Measurements from ENCODE around the gene SLC17A5.
"Not testable (repeated sequence)": the region's sequence is repeated elsewhere in the genome, so short reads cannot be mapped to it uniquely, and the experiment has no call there.

Gene SLC17A5

DNA sequence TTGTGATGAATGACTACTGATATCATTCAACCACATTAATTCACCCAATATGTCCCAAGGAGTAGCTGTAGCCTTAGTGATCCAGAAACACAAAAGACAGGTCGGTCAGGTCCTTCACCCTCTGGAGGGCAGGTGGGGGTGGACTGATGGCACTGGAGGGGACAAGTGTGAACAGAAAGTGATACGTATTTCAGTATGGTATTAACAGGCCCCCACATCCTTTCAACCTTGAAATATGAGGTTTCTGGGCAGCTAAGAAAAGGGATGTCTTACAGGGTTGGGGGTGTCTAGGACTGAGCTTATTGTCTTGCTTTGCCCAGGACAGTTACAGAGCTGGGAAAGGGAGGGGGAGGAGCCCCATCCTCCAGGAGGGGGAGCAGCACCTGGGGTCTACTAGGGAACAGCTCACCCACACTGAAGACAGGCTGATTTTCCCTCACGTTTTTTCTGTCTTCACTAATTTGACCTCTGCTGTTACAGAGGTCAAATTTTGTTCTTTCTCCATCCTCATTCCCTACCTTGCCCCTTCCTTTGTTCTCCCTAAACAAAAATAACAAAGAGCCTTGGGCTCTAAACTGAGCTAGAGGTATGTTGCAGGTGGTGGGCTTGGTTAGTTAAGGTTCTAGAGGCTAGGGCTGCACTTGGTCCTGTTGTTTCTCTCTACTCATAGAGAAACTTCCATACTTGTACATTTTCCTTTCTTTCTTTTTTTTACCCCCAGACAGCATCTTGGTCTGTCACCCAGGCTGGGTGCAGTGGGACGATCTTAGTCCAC is 95.0 kb downstream of the SLC17A5 start:
- no peak overlapping the region for H3K4me2 ChIP-seq (ENCODE audit: insufficient read depth, low read length)

DNA sequence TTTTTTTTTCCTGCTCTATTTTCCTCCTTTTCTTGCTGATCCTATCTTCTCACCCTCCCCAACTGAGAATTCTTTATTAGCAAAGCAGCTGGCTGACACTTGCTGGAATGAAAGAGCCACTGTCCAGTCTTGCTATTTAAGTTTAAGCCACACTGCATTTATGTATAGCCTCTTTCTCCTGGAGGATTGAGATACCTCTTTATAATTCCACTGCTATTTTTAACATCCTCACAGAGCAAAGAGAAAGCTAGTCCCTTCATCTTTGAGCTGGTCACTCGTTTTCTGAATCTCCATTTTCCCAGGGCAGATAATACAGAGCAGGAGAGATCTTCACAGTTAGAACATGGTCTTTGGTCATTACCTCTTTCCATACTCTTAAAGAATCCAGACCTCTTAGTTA is 97.0 kb downstream of the SLC17A5 start:
- H3K27ac ChIP-seq (ENCODE audit: low read length): no peak overlapping the region
- H3K4me3 ChIP-seq (ENCODE audit: low read depth in 1 of 2, low read length in 2 of 2): no peak overlapping the region
- no peaks in the 10 kb centered on the region for H3K36me3 ChIP-seq (ENCODE audit: insufficient read depth, low read length)
- no peaks in the 10 kb centered on the region for H3K4me1 ChIP-seq (ENCODE audit: insufficient read depth, low read length)
- no peaks in the 10 kb centered on the region for H3K27me3 ChIP-seq (ENCODE audit: insufficient read depth, low read length, poor library complexity)
- H3K9ac ChIP-seq (ENCODE audit: low read depth, low read length): no peak overlapping the region
- DNase-seq: no peak
- H3K4me2 ChIP-seq (ENCODE audit: insufficient read depth, low read length): no peak overlapping the region
- H2AFZ ChIP-seq (ENCODE audit: low read depth, low read length): no peak overlapping the region
- TF ChIP-seq, protein P1, sequence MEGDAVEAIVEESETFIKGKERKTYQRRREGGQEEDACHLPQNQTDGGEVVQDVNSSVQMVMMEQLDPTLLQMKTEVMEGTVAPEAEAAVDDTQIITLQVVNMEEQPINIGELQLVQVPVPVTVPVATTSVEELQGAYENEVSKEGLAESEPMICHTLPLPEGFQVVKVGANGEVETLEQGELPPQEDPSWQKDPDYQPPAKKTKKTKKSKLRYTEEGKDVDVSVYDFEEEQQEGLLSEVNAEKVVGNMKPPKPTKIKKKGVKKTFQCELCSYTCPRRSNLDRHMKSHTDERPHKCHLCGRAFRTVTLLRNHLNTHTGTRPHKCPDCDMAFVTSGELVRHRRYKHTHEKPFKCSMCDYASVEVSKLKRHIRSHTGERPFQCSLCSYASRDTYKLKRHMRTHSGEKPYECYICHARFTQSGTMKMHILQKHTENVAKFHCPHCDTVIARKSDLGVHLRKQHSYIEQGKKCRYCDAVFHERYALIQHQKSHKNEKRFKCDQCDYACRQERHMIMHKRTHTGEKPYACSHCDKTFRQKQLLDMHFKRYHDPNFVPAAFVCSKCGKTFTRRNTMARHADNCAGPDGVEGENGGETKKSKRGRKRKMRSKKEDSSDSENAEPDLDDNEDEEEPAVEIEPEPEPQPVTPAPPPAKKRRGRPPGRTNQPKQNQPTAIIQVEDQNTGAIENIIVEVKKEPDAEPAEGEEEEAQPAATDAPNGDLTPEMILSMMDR (IDR thresholded peaks at IDR 0.05; ENCODE audit: borderline replicate concordance, extremely low read depth, low read length, poor library complexity, severe bottlenecking): no peak
- no peak for TF ChIP-seq EZH2 (IDR thresholded peaks at IDR 0.05; ENCODE audit: borderline replicate concordance, low read depth, low read length, severe bottlenecking)
- no peak for ATAC-seq (ENCODE audit: insufficient read depth, low read depth)
- no peaks in the 10 kb centered on the region for H3K79me2 ChIP-seq (ENCODE audit: insufficient read depth, low read length)
- H4K20me1 ChIP-seq (ENCODE audit: insufficient read depth, low read length): no peaks in the 10 kb centered on the region
- no peaks in the 10 kb centered on the region for H3K9me3 ChIP-seq (ENCODE audit: insufficient read depth, low read length, severe bottlenecking)

More for the DNA sequence above, 95.0 kb downstream of the SLC17A5 start:
- TF ChIP-seq EZH2 (IDR thresholded peaks at IDR 0.05; ENCODE audit: borderline replicate concordance, low read depth, low read length, severe bottlenecking): no peak
- TF ChIP-seq, protein P1 (IDR thresholded peaks at IDR 0.05; ENCODE audit: borderline replicate concordance, extremely low read depth, low read length, poor library complexity, severe bottlenecking): no peak
- Histone ChIP-seq H3K27me3 (ENCODE audit: insufficient read depth, low read length, poor library complexity) (no peaks in the 10 kb centered on the region), H2AFZ (ENCODE audit: low read depth, low read length) (no peak overlapping the region; the same call in 1 of the 2 replicates), H3K4me3 (ENCODE audit: low read depth in 1 of 2, low read length in 2 of 2) (no peak overlapping the region), H3K36me3 (ENCODE audit: insufficient read depth, low read length) (no peaks in the 10 kb centered on the region), H3K27ac (ENCODE audit: low read length) (no peak overlapping the region), H3K79me2 (ENCODE audit: insufficient read depth, low read length) (no peaks in the 10 kb centered on the region), H3K9ac (ENCODE audit: low read depth, low read length) (no peak overlapping the region), H4K20me1 (ENCODE audit: insufficient read depth, low read length) (no peaks in the 10 kb centered on the region), H3K9me3 (ENCODE audit: insufficient read depth, low read length, severe bottlenecking) (no peaks in the 10 kb centered on the region), H3K4me1 (ENCODE audit: insufficient read depth, low read length) (no peaks in the 10 kb centered on the region)
- DNase-seq (no peak), ATAC-seq (ENCODE audit: insufficient read depth, low read depth) (peak; percentile 45; the same call in 1 of the 3 replicates)

DNA sequence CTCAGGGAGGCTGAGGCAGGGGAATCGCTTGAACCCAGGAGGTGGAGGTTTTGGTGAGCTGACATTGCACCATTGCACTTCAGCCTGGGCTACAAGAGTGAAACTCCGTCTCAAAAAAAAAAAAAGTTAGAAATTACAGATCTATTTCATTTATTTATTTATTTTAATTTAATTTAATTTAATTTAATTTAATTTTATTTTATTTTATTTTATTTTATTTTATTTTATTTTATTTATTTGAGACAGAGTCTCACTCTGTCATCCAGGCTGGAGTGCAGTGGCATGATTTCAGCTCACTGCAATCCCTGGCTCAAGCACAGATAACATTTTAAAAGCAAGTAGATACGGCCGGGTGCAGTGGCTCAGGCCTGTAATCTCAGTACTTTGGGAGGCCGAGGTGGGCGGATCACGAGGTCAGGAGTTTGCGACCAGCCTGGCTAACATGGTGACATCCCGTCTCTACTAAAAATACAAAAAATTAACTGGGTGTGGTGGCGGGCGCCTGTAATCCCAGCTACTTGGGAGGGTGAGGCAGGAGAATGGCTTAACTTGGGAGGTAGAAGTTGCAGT is 98.3 kb downstream of the SLC17A5 start:
- H2AFZ ChIP-seq (ENCODE audit: low read depth, low read length); H3K4me1 ChIP-seq (ENCODE audit: insufficient read depth, low read length); H3K27ac ChIP-seq (ENCODE audit: low read length); H3K9me3 ChIP-seq (ENCODE audit: insufficient read depth, low read length, severe bottlenecking); H3K4me3 ChIP-seq (ENCODE audit: low read depth in 1 of 2, low read length in 2 of 2); H3K4me2 ChIP-seq (ENCODE audit: insufficient read depth, low read length); H3K27me3 ChIP-seq (ENCODE audit: insufficient read depth, low read length, poor library complexity); ATAC-seq (ENCODE audit: insufficient read depth, low read depth); H3K9ac ChIP-seq (ENCODE audit: low read depth, low read length); H4K20me1 ChIP-seq (ENCODE audit: insufficient read depth, low read length); H3K79me2 ChIP-seq (ENCODE audit: insufficient read depth, low read length); H3K36me3 ChIP-seq (ENCODE audit: insufficient read depth, low read length); DNase-seq: not testable (repeated sequence)

DNA sequence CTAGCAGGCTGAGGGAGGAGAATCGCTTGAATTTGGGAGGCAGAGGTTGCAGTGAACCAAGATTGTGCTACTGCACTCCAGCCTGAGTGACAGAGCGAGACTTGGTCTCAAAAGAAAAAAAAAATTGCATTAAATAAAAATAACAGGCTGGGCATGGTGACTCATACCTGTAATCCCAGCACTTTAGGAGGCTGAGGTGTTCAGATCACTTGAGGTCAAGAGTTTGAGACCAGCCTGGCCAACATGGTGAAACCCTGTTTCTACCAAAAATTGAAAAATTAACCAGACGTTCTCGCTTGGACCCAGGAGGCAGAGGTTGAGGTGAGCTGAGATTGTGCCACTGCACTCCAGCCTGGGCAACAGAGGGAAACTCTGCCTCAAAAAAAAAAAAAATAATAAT is 102.7 kb downstream of the SLC17A5 start:
- not testable (repeated sequence) for ATAC-seq (ENCODE audit: insufficient read depth, low read depth); H3K27me3 ChIP-seq (ENCODE audit: insufficient read depth, low read length, poor library complexity); H2AFZ ChIP-seq (ENCODE audit: low read depth, low read length); H3K4me2 ChIP-seq (ENCODE audit: insufficient read depth, low read length); DNase-seq; H3K4me1 ChIP-seq (ENCODE audit: insufficient read depth, low read length); H3K27ac ChIP-seq (ENCODE audit: low read length); H4K20me1 ChIP-seq (ENCODE audit: insufficient read depth, low read length); H3K79me2 ChIP-seq (ENCODE audit: insufficient read depth, low read length); H3K9me3 ChIP-seq (ENCODE audit: insufficient read depth, low read length, severe bottlenecking); H3K4me3 ChIP-seq (ENCODE audit: low read depth in 1 of 2, low read length in 2 of 2); H3K36me3 ChIP-seq (ENCODE audit: insufficient read depth, low read length); H3K9ac ChIP-seq (ENCODE audit: low read depth, low read length)
